T-helper 22 cell (primary cell): ENCODE data around the gene SLC25A21.
"Not testable (repeated sequence)": the region's sequence is repeated elsewhere in the genome, so short reads cannot be mapped to it uniquely, and the experiment has no call there.

Experiments used
- DNase-seq: peaks from one replicate; pipeline ENCODE4 v3.0.0-alpha.2; 2020; ENCODE audit warnings: low read depth

Gene SLC25A21

DNA sequence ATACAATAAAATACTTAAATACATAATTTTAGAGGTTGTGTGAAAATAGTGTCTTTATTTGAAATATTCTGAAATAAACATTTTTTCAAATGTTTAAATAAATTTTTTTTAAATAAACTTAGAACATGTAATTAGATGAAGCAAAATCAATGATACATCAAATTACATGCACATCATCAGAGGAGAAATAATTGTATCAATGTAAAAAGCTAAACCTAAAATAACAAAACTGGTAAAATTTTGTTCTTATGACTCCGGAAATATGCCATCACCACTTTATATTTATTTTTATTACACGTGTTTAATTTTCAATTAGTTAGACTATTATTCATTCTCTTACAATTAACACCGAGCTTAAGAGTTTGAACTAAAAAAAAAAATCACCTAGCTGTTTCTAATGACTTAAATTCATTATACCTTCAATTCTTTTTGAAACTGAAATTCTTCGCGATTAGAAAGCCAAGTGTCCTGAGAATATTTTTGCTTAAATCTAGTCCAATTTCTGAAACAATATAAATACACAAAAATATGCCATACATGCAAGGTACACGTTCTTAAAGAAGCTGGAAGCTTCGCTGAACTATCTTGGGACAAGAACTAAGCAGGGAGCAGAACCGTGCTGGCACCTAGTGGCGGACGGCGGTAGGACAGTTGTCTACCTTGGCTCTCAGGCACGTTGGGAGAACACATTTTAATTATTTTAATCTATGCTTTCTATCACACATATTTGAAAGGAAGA lies 230.5 kb downstream of the SLC25A21 start:
- DNase-seq, result no peak

DNA sequence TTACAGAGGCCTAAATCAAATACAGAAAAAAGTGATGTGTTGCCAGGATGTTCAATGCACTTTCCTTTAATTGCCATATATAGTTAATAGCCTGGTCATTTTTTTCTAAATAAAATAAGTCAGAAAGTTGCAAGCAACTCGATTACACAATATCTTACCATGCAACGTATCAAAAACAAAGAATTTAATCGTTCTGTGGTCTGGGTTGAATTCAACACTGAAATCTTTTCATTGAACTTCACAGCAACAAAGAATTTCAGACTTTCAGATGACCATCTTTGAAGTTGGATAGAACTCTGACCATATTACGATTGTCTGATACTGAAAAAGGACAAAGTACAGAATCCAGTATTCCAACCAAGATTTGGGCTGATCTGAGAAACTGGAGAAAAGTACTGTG lies 231.9 kb downstream of the SLC25A21 start:
- DNase-seq, result no peak

DNA sequence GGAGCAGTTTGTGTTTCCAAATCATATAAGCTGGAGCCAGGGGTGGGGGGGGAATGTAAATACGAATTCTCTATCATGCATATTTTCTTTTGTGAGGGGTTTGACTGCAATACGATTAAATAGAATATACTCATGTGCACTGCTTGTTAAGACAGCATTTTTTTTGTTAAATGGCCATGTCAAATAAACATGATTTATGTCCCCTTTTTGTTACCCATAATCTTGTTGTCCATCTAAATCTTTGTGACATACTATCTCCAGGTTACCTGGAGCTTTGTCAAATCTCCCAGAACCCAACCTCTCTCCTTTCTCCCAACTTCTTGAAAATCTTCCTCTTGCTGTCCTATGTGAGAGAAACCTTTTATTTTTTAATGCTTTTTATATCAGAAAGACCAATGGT lies 233.1 kb downstream of the SLC25A21 start:
- no peak for DNase-seq

DNA sequence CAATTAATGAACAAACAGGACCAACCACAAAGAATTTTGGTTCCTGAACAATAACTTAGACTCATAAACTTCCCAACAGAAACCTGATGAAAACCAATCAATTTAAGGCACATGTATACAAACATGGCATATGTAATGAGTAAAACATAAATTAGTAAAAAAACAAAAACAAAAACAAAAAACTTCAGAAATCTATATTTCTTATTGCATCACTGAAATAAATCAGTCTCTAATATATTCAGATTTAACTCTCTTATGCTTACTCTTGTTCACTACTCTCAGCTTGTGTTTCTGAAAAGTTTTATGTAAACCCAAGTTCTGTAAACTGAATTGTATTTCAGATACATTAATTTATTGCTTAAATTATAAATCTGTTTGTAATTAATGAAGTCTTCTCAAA lies 233.7 kb downstream of the SLC25A21 start:
- no peak for DNase-seq

DNA sequence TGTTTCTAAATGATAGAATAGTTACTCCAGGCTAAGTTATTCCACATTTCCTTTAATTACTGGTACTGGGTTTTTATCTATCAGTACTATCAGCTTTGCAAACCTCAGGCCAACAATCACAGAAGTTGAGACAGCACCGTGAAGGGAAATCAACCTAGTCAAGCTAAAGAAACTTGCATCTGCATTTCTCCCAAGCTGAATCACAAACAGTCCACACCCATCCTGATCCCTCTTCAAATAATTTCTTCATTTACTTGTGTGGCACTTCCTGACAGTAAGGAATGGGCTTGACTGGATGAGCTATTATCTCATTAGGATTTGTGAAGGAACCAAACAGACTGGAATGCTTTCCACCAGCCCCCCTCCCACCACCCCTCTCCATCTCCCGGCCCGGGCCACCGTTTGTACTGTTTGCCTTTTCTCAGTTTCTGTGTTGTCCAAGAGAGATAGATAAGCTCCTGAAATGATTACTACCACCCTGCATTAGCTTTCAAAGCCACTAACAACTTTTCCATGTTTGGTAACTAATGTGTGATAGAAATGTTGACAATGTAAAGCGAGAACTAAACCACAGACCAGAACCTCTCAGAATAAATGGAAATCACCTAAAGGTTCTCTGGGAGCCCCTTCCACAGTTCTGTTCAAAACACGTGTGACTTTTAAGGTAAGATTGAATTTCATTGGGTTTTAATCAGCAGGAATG lies 236.3 kb downstream of the SLC25A21 start:
- DNase-seq, result no peak

DNA sequence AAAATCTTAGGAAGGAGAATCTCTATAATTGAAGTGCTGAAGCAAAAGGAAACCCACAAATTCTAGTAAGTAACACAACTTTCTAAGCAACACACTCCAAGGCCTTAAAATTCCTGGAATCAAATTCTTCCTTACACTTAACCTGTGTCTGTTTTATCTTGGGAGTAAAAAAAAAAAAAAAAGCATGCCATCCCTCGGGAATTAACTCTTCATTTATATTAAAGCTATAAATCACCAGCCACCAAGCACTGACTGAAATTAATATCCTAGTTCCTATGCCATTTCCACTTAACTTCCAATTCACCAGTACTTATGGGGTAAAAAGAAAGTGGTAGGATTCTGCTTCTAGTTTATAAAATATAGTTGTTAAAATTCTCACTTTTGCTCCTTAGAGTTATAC lies 238.1 kb downstream of the SLC25A21 start:
- DNase-seq, result no peak

DNA sequence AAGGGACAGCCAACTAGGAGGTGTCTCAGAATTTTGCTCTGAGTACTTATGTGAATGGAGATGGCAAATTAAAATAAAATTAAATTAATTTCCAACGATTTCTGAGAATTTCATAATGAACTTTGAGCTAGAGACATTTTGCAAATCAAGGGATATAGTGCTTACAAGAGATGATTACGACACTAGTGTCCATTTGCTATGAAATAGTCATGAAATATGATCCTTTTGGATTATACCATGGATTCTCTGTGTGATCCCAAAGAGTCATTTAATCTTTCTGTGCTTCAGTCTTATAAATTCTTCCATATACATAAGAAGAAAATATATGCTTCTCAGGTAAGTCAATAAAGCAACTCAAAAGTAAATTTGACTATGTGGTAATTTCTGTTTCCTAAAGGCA lies 240.6 kb downstream of the SLC25A21 start:
- no peak for DNase-seq

DNA sequence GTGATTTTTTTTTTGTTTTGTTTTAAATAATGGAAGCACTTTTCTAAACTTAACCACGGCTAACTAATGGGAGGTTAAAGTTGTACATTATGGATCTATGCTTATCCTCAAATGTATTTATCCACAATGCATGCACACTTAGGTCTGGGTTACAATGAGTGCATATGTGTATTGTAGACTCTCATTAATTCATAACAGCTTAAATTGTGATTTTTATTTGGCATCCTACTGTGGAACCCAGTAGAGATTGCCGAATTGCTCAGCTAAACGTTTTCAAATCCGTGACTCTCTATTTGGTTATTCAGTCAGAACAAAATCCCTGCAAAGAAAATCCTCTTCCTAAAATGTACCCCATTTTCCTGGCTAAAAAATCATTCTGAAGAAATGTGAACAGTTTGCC lies 244.0 kb downstream of the SLC25A21 start:
- DNase-seq, result no peak

DNA sequence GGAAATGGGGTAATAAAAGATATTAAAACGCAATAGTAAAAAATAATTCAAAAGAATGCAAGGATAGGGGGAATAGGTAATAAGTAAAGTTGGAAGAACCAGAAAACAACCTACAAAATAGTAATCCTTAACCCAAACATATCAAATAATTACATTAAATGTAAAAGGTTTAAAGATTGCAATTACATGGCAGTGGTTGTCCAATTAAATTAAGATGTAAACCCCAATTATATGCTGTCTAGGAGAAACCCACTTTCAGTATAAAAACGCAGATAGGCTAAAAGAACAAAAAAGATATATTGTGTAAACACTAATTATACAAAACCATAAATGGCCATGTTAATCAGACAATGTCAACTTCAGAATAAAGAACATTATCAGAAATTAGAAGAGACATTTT lies 247.3 kb downstream of the SLC25A21 start:
- no peak for DNase-seq

DNA sequence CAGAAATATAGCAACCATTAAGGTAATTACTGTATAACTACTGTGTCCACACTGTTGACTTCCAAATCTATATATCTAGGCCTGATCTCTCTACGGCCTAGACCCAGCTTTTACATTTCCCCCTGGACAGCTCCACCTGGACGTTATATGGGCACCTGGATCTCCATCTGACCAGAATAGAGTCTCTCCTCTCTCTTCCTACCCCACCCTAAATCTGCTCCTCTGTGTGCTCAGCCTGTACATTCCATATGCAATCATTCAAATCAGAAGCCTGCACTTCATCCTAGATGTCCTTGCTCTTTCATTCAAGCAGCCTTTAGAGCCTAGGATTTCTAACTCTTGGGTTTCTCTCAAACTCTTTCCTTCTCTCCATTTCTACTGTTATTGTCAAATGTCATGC lies 255.7 kb downstream of the SLC25A21 start:
- no peak for DNase-seq

DNA sequence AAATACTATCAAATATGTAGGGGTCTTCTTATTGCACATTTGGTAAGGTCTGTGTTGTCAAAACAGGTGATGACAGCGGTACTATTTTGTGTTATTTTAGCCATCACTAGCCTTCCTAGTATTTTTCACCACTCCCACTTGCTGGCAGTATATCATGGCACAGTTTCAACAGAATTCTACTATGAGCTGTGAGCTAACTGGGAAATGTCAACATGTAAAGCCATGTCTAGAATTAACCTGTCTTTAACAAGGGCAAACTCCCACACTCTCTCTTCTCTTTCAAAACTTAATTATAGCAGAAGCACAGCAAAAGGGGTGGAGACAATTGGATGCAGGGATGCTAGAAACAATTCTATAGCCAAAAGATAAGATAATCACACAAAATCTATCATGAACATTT lies 257.3 kb downstream of the SLC25A21 start:
- DNase-seq, result no peak

DNA sequence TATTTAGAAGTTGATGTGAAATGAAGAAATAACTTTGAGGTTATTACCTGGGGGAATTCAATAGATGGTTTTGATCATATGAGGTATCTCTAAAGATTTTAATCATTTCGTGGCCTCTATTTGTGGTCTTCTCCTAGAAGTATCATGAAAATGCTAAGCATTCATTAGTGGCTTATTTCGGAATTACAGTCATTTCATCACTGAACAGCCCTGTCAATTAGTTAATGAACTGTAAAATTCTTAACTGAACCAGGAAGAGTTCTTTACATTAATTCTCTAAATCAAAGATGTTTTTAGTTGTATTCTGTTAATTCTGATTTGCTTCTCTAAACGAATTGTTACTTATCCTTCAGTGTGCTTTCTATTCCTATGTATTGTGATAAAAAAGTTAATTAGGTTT lies 261.8 kb downstream of the SLC25A21 start:
- DNase-seq, result no peak

DNA sequence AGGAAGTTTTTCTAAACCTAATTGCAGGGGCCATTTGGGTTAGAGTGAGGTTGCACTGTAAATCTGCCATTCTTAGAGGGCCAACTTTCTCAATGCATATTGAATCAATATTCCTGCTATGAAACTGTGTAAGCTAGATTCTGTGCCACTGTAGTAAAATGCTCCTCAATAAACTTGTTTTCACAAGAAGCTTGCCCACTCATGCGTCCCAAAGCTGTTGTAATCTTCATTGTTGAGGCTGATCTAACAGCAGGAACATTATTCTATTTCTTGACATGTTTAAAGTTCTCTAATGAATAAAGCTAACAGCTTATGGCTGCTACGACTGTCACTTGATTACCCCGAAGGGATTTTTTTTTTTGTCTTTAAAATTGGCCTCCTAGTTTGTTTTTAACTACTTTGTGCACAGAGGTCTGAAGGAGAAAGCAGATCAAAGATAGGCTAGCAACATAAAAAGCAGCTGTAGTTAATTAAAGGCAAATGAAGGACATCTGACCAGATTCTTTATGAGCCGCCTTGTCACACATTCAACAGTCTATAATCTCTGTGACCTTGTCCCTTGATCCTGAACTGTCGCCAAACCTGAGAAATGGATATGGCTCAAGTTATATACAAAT lies 267.0 kb downstream of the SLC25A21 start:
- DNase-seq, result no peak

DNA sequence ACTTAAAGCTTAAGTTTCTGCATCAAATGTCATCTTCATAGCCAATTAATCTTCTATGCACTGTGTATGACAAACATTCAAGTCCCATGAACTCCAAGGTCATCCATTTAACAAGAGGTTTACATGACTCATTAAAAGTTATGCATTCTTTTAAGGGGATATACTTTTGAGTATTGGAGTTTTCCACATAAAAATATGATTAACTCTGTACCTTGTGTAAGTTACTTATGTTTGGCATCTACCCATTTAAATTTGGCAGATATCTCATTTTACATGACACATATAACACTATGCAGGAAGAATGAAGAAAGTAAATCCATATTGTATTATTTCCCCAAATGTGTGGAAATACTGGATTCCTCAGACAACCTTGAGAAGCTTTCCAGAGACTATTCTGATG lies 270.5 kb downstream of the SLC25A21 start:
- no peak for DNase-seq

DNA sequence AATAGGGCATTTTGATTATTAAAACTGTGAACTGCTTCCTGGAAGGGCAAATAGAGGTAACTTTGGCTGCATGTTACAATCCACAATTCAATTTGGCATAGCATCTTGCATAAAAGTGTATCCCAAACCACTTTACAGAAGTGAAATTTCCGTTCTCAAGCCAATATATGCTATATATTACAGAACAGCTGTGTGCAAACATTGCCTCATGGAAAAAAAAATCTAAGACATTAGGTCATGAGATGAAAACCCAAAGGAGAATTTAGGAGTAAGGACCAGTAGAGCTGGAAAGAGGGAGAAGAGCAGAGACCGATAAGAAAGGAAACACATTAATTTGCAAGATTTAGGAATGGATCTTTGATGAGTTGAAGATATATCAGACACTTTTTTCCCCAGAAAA lies 271.6 kb downstream of the SLC25A21 start:
- no peak for DNase-seq

DNA sequence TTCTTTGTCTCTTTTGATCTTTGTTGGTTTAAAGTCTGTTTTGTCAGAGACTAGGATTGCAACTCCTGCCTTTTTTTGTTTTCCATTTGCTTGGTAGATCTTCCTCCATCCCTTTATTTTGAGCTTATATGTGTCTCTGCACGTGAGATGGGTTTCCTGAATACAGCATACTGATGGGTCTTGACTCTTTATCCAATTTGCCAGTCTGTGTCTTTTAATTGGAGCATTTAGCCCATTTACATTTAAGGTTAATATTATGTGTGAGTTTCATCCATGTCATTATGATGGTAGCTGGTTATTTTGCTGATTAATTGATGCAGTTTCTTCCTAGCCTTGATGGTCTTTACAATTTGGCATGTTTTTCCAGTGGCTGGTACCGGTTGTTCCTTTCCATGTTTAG lies 276.1 kb downstream of the SLC25A21 start:
- not testable (repeated sequence) for DNase-seq

DNA sequence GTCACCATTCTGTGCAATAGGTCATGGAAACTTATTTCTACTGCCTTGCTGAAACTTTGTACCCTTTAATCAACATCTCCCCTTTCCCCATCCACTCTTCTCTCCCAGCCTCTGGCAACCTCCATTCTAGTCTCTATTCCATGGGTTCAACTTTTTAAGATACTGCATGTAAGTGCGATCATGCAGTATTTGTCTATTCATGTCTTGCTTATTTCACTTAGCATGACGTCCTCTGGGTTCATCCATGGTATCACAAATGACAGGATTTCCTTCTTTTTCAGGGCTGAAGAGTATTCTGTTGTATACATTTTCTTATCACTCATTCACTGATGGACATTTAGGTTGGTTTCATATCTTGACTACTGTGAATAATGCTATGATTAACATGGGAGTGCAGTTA lies 288.4 kb downstream of the SLC25A21 start:
- no peak for DNase-seq

DNA sequence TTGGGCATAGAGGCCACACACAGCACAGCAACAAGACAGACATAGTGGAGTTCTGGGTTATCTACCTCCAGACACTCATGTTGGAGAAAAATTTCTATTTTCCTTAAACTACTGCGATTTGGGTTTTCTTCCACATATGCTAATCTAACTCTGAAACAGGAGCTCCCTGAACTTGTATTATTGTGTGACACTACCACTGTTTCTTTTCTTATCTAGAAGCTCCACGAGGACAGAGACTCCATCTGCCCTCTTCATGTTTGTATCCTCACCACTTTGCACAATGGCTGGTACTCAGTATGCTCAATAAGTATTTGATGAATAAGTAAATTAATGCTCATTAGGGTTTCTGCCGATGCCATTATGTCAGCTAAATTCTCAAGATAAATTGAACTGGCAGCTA lies 292.1 kb downstream of the SLC25A21 start:
- no peak for DNase-seq

DNA sequence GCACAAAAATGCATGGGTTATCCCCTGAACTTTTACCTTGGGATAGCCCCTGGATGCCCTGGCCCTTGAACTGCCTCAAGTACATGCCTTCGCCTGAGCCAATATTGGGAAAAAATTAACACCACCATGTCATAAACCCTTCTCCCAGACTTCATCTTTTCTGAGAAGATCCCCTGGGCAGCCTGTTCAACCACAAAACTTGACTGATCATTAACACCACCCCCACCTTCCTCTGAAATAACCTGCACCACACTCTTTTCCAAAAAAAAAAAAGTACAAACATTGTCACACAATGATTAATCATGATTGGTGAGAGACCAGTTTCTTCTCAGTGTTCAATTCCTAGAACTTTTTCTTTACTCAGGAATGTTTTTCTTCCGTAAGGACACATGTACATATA lies 292.8 kb downstream of the SLC25A21 start:
- DNase-seq, result no peak

DNA sequence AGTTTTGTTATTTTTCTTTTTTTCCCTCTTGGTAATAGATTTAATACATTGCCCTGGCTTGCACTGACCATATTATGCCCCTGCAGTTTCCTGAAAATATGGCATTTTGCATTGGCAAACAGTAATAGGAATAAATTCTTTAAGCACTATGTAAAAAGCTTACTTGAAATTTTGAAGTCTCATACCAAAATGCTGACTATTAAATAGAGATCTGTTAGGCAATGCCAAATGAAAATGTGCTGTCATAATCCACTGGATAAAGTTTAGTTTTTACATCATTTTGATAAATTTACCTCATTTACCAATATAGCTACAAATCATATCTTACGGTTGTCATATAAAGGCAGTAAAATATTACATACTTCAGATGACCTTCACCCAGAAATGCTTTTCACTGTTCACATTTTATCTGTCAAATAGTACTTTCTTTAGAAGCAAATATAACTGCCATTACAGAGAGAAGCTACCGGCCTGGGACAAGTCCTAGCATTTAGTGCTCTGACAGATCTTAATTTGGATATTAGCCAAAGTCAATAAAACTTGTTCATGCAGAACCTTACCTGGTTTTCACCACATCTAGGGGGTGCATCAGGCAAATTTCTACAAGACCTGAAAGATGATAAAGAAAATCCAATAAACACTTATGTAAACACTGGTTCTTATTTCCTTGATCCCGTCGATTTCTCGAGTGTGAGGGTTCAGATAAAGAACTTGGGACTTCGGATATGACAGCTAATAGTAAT lies 297.8 kb downstream of the SLC25A21 start:
- DNase-seq, result no peak

DNA sequence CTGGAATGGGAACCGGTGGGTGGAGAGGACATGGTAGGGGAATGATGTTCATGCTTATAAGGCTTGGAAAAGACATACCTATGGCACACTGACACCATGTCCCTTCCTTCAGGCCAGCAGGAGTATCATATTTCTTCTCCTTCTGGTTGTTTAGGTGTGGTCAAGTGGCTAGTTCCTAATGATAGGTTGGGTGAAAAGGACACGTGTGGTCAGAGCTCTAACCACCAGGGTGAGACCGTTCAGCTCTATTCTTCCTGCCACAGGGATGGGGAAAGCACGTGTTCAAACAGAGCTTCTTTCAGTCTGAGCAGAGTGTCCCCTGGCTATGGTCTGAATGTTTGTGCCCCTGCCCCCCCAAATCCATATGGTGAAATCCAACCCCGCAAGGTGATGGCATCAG lies 301.6 kb downstream of the SLC25A21 start:
- no peak for DNase-seq

DNA sequence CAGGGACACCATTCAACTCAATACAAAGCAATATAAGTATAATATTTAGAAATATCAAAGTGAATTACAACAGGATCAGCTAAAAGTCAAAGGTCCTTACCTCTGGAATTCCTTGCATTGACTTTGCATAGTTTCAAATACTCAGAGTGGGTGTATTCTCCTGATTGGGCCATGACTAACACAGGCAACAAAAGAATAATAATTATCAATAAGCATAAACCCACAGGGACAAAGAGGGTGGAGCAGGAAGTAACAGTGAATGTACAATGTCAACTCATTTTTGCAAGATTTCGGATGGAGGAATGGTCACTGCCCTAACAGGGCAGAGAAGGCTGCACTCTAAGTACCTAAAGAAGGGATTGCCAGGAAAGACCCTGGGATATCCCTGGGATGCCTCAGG lies 303.3 kb downstream of the SLC25A21 start:
- no peak for DNase-seq

DNA sequence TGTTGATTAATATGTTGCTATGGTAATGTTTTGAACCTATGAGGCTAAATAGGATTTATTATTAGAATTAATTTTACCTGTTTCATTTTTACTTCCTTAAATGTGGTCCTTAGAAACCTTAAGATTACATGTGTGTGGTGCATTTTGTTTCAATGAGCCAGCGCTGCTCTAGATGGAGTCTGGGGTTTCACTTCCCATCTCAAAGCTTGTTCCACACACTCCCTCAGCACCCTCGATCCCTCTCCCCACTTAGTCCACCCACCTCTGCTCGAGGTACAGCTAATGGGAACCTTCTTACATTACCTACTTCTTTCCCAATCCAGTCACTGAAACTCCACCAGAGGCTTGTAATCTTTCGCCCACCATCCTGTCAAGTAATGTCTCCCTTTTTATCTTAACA lies 305.5 kb downstream of the SLC25A21 start:
- no peak for DNase-seq
